Neural crest cell (in vitro differentiated cells): ENCODE data around the gene CREM. TPM values are rescaled to one million over a fixed set of nuclear protein-coding genes. Genes with fewer than 3 reads are reported as not detected.
A peak's percentile ranks its signal among the peaks of the same experiment; 100 is the strongest.

Source experiments
- DNase-seq: peaks from one replicate; pipeline ENCODE4 v3.0.0; 2021; ENCODE audit warnings: low read depth, mixed read lengths, low spot score
- H3K27ac Mint-ChIP-seq: one replicate; pipeline ENCODE4 v1.8.0; 2021; ENCODE audit warnings: mild to moderate bottlenecking, mixed read lengths; ENCODE audit not compliant: unreplicated experiment
- H3K27me3 Mint-ChIP-seq: 2 replicates; pipeline ENCODE4 v1.8.0; 2021; ENCODE audit warnings: low read depth, mild to moderate bottlenecking, mixed read lengths
- H3K36me3 Mint-ChIP-seq: 2 replicates; pipeline ENCODE4 v1.8.0; 2021; ENCODE audit warnings: low read depth, mild to moderate bottlenecking, mixed read lengths
- H3K4me1 Mint-ChIP-seq: 2 replicates; pipeline ENCODE4 v1.8.0; 2021; ENCODE audit warnings: mixed read lengths
- H3K4me3 Mint-ChIP-seq: one replicate; pipeline ENCODE4 v1.8.0; 2021; ENCODE audit warnings: mild to moderate bottlenecking, mixed read lengths
- H3K9me3 Mint-ChIP-seq: 2 replicates; pipeline ENCODE4 v1.8.0; 2021; ENCODE audit warnings: mixed read lengths
- total RNA-seq: library from RNA; stranded (reverse); gene quantifications from 2 replicates; pipeline ENCODE4 v1.2.1, GENCODE V29; 2021
- TF ChIP-seq, protein P1 (sequence below): fragments of 200-600 bp; sonication (generic); conservative IDR thresholded peaks from 2 replicates; pipeline ENCODE4 v1.5.0; 2021; ENCODE audit warnings: antibody characterized with exemption, mild to moderate bottlenecking

The CREM gene
- total RNA-seq, 1 donor from 2014 or later = 29.6 TPM

DNA sequence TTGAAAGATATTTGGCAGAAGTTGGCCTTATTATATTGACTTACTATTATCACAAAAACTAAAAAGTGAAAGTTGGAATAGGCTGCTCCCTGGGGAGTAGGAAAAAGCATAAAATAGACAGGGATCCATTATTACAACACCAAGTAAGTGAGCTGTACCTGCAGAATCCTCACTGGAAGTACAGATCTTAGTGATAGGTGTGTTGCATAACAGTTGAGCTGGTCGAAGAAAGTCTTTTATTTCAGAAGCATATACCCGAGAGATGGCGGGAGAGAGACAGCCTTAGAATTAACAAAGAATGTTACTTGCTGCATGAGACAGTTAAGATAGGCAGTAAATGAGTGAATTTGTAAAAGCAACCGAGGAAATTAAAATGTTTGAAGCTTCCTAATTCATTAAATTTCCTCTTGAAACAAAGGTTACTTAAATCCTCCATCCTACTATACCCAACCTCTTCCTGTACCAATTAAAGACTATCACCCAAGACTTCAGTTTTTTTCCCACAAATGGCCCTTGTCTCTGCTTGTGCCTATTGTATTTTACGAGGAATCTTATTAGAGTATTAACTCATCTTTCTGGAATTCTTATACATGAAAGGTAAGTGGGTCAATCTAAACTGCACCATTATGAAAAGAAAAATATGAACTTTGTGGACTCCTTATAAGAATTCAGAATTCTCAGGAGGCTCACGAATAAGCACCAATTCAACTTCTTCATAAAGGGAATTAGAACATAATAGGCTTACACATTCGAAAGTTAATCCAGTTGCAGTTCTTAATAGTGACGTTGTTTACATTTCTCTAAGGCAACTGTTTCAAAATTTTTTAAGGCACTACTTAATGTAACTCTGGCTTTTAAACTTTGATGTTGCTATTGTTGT is 56.2 kb downstream of the CREM start:
- H3K27ac Mint-ChIP-seq = no peak overlapping the region
- H3K9me3 Mint-ChIP-seq = no peaks in the 10 kb centered on the region
- no peaks in the 10 kb centered on the region for H3K36me3 Mint-ChIP-seq
- no peaks in the 10 kb centered on the region for H3K4me1 Mint-ChIP-seq
- H3K4me3 Mint-ChIP-seq = no peak overlapping the region
- no peaks in the 10 kb centered on the region for H3K27me3 Mint-ChIP-seq
- no peak for DNase-seq
- TF ChIP-seq, protein P1, sequence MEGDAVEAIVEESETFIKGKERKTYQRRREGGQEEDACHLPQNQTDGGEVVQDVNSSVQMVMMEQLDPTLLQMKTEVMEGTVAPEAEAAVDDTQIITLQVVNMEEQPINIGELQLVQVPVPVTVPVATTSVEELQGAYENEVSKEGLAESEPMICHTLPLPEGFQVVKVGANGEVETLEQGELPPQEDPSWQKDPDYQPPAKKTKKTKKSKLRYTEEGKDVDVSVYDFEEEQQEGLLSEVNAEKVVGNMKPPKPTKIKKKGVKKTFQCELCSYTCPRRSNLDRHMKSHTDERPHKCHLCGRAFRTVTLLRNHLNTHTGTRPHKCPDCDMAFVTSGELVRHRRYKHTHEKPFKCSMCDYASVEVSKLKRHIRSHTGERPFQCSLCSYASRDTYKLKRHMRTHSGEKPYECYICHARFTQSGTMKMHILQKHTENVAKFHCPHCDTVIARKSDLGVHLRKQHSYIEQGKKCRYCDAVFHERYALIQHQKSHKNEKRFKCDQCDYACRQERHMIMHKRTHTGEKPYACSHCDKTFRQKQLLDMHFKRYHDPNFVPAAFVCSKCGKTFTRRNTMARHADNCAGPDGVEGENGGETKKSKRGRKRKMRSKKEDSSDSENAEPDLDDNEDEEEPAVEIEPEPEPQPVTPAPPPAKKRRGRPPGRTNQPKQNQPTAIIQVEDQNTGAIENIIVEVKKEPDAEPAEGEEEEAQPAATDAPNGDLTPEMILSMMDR = no peak

DNA sequence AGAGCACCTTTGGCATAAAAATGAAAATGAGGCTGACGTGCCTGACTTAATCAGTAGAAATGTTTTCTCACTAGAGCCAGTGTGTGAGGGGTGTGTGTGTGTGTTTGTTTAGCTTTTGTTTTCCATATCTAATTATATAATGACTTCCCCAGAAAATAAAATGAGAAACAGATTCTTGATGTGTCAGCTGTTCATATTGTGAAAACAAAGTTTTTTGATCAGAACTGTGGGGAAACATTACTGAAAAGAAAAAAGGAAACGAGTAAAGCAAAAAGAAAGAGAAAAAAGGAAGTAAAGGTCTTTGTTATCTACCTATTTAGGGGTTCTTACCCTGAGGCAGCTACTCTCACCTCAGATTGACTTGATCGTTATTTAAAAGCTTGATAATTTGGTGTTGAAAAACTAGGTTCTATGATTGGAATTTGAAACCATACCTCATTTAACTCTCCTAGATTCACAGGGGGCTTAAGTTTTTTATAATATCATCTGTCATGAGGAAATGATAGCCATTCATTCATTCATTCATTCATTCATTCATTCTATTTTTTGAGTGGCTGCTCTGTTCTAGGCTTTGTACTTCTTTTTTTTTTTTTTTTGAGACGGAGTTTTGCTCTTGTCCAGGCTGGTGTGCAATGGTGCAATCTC is 58.0 kb downstream of the CREM start:
- Mint-ChIP-seq H3K27me3 (no peaks in the 10 kb centered on the region), H3K4me1 (no peaks in the 10 kb centered on the region), H3K36me3 (no peaks in the 10 kb centered on the region), H3K9me3 (no peaks in the 10 kb centered on the region), H3K4me3 (no peak overlapping the region), H3K27ac (no peak overlapping the region)
- DNase-seq = no peak
- TF ChIP-seq, protein P1 = no peak

GRCh38 chr10:35185260-35186034 is 58.8 kb downstream of the CREM start:
- H3K27ac Mint-ChIP-seq = no peak overlapping the region

DNA sequence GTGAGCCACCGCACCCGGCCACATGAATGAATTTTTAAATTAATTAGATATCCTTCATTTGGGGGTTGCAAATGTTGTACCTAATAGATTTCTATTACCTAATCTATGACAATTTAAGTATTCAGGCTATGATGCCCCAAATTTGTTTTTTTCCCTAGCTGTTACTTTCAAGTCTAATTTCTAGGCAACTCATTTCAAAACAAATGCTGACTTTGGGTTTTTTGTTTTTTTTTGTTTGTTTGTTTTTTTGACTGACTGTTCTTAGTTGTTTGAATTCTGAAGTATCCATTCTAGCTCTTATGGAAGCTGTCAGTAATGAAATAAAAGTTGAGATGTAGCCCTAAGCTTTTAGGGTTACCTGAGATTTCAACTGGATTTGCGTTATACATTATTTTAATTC is 62.3 kb downstream of the CREM start:
- no peaks in the 10 kb centered on the region for H3K9me3 Mint-ChIP-seq
- TF ChIP-seq, protein P1 = no peak
- no peak for DNase-seq
- H3K4me1 Mint-ChIP-seq = peaks cover 18% of the 10 kb centered on the region
- peaks cover 10% of the 10 kb centered on the region for H3K36me3 Mint-ChIP-seq
- no peak overlapping the region for H3K4me3 Mint-ChIP-seq
- H3K27me3 Mint-ChIP-seq = no peaks in the 10 kb centered on the region
- H3K27ac Mint-ChIP-seq = no peak overlapping the region

More at GRCh38 chr10:35185260-35186034, 58.8 kb downstream of the CREM start:
- Mint-ChIP-seq H3K4me1 (no peaks in the 10 kb centered on the region), H3K9me3 (no peaks in the 10 kb centered on the region), H3K27me3 (no peaks in the 10 kb centered on the region), H3K36me3 (no peaks in the 10 kb centered on the region), H3K4me3 (no peak overlapping the region)
- TF ChIP-seq, protein P1 = no peak
- no peak for DNase-seq

DNA sequence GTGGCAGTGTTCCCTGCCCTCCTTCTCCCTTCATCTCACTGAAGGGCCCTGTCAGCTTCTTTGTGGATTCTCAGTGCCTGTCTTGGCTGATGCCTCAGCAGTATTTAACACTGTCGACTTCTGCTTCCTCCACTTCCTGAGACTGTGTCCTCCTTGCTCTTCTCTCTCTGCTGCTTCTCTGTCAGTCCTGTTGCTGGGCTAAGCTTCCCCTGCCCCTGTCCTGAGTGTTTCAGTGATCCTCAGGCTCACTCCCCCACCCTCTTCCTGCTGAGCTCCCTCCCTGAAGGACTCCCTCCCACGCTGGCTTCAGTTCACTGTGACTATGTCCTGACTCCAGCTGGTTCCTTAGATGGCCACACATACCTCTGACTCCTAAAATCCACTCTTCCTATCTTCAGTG is 64.9 kb downstream of the CREM start:
- H3K36me3 Mint-ChIP-seq = peaks cover 10% of the 10 kb centered on the region
- no peaks in the 10 kb centered on the region for H3K9me3 Mint-ChIP-seq
- DNase-seq = no peak
- no peaks in the 10 kb centered on the region for H3K27me3 Mint-ChIP-seq
- TF ChIP-seq, protein P1 = no peak
- H3K4me1 Mint-ChIP-seq = peaks cover 36% of the 10 kb centered on the region
- peak overlapping the region; percentile 69 for H3K27ac Mint-ChIP-seq
- no peak overlapping the region for H3K4me3 Mint-ChIP-seq
